AG09319 (cell line): ENCODE data around the gene HSF5.

Experiments used
- DNase-seq: peaks from one replicate; pipeline ENCODE4 v3.0.0-alpha.2; 2010; ENCODE audit warnings: low read depth; ENCODE audit errors: extremely low read depth
- TF ChIP-seq, protein P1 (sequence below): IDR thresholded peaks from 2 replicates; pipeline ENCODE4 v1.5.1; 2011; ENCODE audit warnings: low read depth, mild to moderate bottlenecking, inconsistent platforms, low read length, moderate library complexity

HSF5 gene

GRCh38 chr17:58416937-58417299 lies 71.3 kb downstream of the HSF5 start:
- TF ChIP-seq, protein P1, sequence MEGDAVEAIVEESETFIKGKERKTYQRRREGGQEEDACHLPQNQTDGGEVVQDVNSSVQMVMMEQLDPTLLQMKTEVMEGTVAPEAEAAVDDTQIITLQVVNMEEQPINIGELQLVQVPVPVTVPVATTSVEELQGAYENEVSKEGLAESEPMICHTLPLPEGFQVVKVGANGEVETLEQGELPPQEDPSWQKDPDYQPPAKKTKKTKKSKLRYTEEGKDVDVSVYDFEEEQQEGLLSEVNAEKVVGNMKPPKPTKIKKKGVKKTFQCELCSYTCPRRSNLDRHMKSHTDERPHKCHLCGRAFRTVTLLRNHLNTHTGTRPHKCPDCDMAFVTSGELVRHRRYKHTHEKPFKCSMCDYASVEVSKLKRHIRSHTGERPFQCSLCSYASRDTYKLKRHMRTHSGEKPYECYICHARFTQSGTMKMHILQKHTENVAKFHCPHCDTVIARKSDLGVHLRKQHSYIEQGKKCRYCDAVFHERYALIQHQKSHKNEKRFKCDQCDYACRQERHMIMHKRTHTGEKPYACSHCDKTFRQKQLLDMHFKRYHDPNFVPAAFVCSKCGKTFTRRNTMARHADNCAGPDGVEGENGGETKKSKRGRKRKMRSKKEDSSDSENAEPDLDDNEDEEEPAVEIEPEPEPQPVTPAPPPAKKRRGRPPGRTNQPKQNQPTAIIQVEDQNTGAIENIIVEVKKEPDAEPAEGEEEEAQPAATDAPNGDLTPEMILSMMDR, result no peak
- DNase-seq, result no peak

DNA sequence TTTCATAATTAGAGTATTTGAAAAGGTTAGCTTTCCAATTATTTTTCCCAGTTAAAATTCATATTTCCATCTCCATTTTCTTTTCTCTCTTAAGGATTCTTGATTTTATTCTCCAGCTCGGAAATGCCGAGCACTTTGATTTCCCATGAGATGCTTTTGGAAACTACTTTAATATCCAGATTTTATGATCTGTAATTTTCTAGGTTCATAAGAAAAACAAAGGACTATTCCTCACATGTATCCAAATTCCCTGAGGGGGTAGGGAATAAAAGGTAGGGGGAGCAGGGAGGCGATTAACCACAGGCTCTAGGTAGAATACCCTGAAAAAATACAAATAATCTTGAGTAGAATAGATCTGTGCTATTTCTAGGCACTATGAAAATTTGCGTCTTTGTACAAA lies 71.8 kb downstream of the HSF5 start:
- DNase-seq, result no peak
- TF ChIP-seq, protein P1, result no peak

GRCh38 chr17:58415371-58416055 lies 72.7 kb downstream of the HSF5 start:
- no peak for DNase-seq
- TF ChIP-seq, protein P1, result no peak

DNA sequence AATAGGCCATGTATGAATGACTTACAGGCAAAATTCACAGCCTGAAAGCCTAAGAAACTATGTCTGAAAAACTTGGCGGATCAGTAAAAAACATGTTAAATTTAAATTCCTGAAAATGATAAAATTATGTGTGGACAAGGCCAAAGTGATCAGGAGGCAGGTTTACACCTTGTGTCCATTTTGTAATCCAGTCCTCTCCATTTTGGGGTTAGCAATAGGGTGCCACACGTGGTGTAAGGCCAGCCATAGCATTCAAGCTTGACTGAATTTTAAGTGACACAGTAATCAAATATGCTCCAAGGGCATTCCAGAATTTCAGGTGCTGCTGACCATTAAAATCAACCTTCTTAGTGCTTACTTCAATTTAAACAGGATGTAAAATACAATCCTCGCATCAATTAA lies 73.6 kb downstream of the HSF5 start:
- TF ChIP-seq, protein P1, result no peak
- no peak for DNase-seq

GRCh38 chr17:58413684-58414083 lies 74.5 kb downstream of the HSF5 start:
- DNase-seq, result no peak
- TF ChIP-seq, protein P1, result no peak

GRCh38 chr17:58412961-58413586 lies 75.1 kb downstream of the HSF5 start:
- no peak for DNase-seq
- TF ChIP-seq, protein P1, result no peak

DNA sequence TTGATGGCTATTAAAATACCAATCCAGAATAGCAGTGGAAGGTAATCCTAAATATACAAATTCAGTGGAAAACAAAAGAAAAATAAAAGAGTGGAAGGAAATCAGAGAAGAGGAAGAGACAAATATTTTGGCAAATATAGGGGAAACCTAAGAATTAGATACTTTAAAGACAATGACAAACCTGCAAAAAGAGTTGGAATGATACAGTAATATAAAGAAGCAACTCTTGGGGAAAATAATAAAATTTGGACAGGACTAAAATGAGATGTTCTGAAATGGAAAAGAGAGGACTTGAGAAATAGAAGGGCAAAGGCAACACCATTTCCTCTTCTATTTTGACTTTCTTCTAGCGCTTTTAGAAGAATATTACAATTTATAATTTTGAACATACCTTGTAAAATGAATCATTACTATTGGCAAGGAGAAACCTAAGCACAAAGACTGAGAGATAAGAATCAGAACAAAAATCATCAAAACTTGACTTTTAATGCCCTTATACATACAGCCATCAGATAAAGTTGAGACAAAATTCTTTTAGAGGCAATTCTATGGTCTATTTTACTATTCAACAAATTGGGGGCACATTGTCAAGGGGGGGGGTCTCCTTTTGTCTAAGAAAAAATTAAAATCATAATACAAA lies 76.0 kb downstream of the HSF5 start:
- TF ChIP-seq, protein P1, result no peak
- DNase-seq, result no peak
